Measurements from ENCODE around the gene CLCA1.

Gene CLCA1

GRCh38 chr1:86461482-86461881 is 7.2 kb upstream of the CLCA1 start:
- no peak for DNase-seq (ENCODE audit: low read depth, low spot score)
- no peaks in the 10 kb centered on the region for H3K36me3 ChIP-seq (ENCODE audit: insufficient read depth, insufficient read length, low read length)

GRCh38 chr1:86464819-86465218 is 3.9 kb upstream of the CLCA1 start:
- Histone ChIP-seq H3K9me3 (ENCODE audit: insufficient read depth, low read length) (no peaks in the 10 kb centered on the region), H3K4me3 (ENCODE audit: insufficient read length, low read depth) (no peak overlapping the region), H3K27me3 (ENCODE audit: insufficient read depth, insufficient read length) (no peaks in the 10 kb centered on the region), H3K36me3 (ENCODE audit: insufficient read depth, insufficient read length, low read length) (no peaks in the 10 kb centered on the region), H3K4me1 (ENCODE audit: insufficient read depth, insufficient read length) (no peaks in the 10 kb centered on the region), H3K9ac (ENCODE audit: insufficient read length, low read depth) (no peak overlapping the region)
- no peak for TF ChIP-seq SUZ12 (IDR thresholded peaks at IDR 0.05; ENCODE audit: extremely low read depth, insufficient read depth, insufficient read length)
- no peak for TF ChIP-seq ZNF274 (IDR thresholded peaks at IDR 0.05; ENCODE audit: low read depth, low read length)
- no peak for TF ChIP-seq YY1 (IDR thresholded peaks at IDR 0.05; ENCODE audit: insufficient read depth, insufficient read length)
- DNase-seq (ENCODE audit: low read depth, low spot score): no peak

More at GRCh38 chr1:86461482-86461881, 7.2 kb upstream of the CLCA1 start:
- Histone ChIP-seq H3K9me3 (ENCODE audit: insufficient read depth, low read length) (no peaks in the 10 kb centered on the region), H3K4me3 (ENCODE audit: insufficient read length, low read depth) (no peak overlapping the region), H3K9ac (ENCODE audit: insufficient read length, low read depth) (no peak overlapping the region), H3K4me1 (ENCODE audit: insufficient read depth, insufficient read length) (no peaks in the 10 kb centered on the region), H3K27me3 (ENCODE audit: insufficient read depth, insufficient read length) (no peaks in the 10 kb centered on the region)
- no peak for TF ChIP-seq YY1 (IDR thresholded peaks at IDR 0.05; ENCODE audit: insufficient read depth, insufficient read length)
- TF ChIP-seq SUZ12 (IDR thresholded peaks at IDR 0.05; ENCODE audit: extremely low read depth, insufficient read depth, insufficient read length): no peak
- no peak for TF ChIP-seq ZNF274 (IDR thresholded peaks at IDR 0.05; ENCODE audit: low read depth, low read length)

- Histone ChIP-seq H3K9me3 (ENCODE audit: insufficient read depth, low read length) (no peaks in the 10 kb centered on the region), H3K36me3 (ENCODE audit: insufficient read depth, insufficient read length, low read length) (no peaks in the 10 kb centered on the region), H3K4me3 (ENCODE audit: insufficient read length, low read depth) (no peak overlapping the region), H3K4me1 (ENCODE audit: insufficient read depth, insufficient read length) (no peaks in the 10 kb centered on the region), H3K27me3 (ENCODE audit: insufficient read depth, insufficient read length) (no peaks in the 10 kb centered on the region), H3K9ac (ENCODE audit: insufficient read length, low read depth) (no peak overlapping the region)
- no peak for DNase-seq (ENCODE audit: low read depth, low spot score)
- TF ChIP-seq SUZ12 (IDR thresholded peaks at IDR 0.05; ENCODE audit: extremely low read depth, insufficient read depth, insufficient read length) (no peak), ZNF274 (IDR thresholded peaks at IDR 0.05; ENCODE audit: low read depth, low read length) (no peak), YY1 (IDR thresholded peaks at IDR 0.05; ENCODE audit: insufficient read depth, insufficient read length) (no peak)
Observed at GRCh38 chr1:86466109-86466844, 2.5 kb upstream of the CLCA1 start.

GRCh38 chr1:86466986-86467385 is 1.7 kb upstream of the CLCA1 start:
- TF ChIP-seq YY1 (IDR thresholded peaks at IDR 0.05; ENCODE audit: insufficient read depth, insufficient read length): no peak
- no peak for TF ChIP-seq ZNF274 (IDR thresholded peaks at IDR 0.05; ENCODE audit: low read depth, low read length)
- no peak for TF ChIP-seq SUZ12 (IDR thresholded peaks at IDR 0.05; ENCODE audit: extremely low read depth, insufficient read depth, insufficient read length)
- no peak for DNase-seq (ENCODE audit: low read depth, low spot score)

GRCh38 chr1:86470859-86471258 is 2.1 kb downstream of the CLCA1 start:
- H3K9ac ChIP-seq (ENCODE audit: insufficient read length, low read depth): no peak overlapping the region
- DNase-seq (ENCODE audit: low read depth, low spot score): no peak
- H3K4me1 ChIP-seq (ENCODE audit: insufficient read depth, insufficient read length): no peaks in the 10 kb centered on the region
- H3K27me3 ChIP-seq (ENCODE audit: insufficient read depth, insufficient read length): no peaks in the 10 kb centered on the region
- no peaks in the 10 kb centered on the region for H3K9me3 ChIP-seq (ENCODE audit: insufficient read depth, low read length)
- H3K36me3 ChIP-seq (ENCODE audit: insufficient read depth, insufficient read length, low read length): no peaks in the 10 kb centered on the region
- H3K4me3 ChIP-seq (ENCODE audit: insufficient read length, low read depth): no peak overlapping the region
- no peak for TF ChIP-seq YY1 (IDR thresholded peaks at IDR 0.05; ENCODE audit: insufficient read depth, insufficient read length)
- TF ChIP-seq ZNF274 (IDR thresholded peaks at IDR 0.05; ENCODE audit: low read depth, low read length): no peak
- TF ChIP-seq SUZ12 (IDR thresholded peaks at IDR 0.05; ENCODE audit: extremely low read depth, insufficient read depth, insufficient read length): no peak

More at GRCh38 chr1:86466986-86467385, 1.7 kb upstream of the CLCA1 start:
- no peaks in the 10 kb centered on the region for H3K4me1 ChIP-seq (ENCODE audit: insufficient read depth, insufficient read length)
- no peaks in the 10 kb centered on the region for H3K9me3 ChIP-seq (ENCODE audit: insufficient read depth, low read length)
- H3K9ac ChIP-seq (ENCODE audit: insufficient read length, low read depth): no peak overlapping the region
- H3K36me3 ChIP-seq (ENCODE audit: insufficient read depth, insufficient read length, low read length): no peaks in the 10 kb centered on the region
- H3K27me3 ChIP-seq (ENCODE audit: insufficient read depth, insufficient read length): no peaks in the 10 kb centered on the region
- H3K4me3 ChIP-seq (ENCODE audit: insufficient read length, low read depth): no peak overlapping the region

- no peak for TF ChIP-seq YY1 (IDR thresholded peaks at IDR 0.05; ENCODE audit: insufficient read depth, insufficient read length)
- TF ChIP-seq SUZ12 (IDR thresholded peaks at IDR 0.05; ENCODE audit: extremely low read depth, insufficient read depth, insufficient read length): no peak
- no peak for TF ChIP-seq ZNF274 (IDR thresholded peaks at IDR 0.05; ENCODE audit: low read depth, low read length)
- H3K9ac ChIP-seq (ENCODE audit: insufficient read length, low read depth): no peak overlapping the region
Observed at GRCh38 chr1:86471291-86471690, 2.6 kb downstream of the CLCA1 start.

GRCh38 chr1:86472152-86472551 is 3.4 kb downstream of the CLCA1 start:
- Histone ChIP-seq H3K4me3 (ENCODE audit: insufficient read length, low read depth) (no peak overlapping the region), H3K9ac (ENCODE audit: insufficient read length, low read depth) (no peak overlapping the region), H3K36me3 (ENCODE audit: insufficient read depth, insufficient read length, low read length) (no peaks in the 10 kb centered on the region), H3K9me3 (ENCODE audit: insufficient read depth, low read length) (no peaks in the 10 kb centered on the region), H3K4me1 (ENCODE audit: insufficient read depth, insufficient read length) (no peaks in the 10 kb centered on the region), H3K27me3 (ENCODE audit: insufficient read depth, insufficient read length) (no peaks in the 10 kb centered on the region)
- DNase-seq (ENCODE audit: low read depth, low spot score): no peak
- TF ChIP-seq YY1 (IDR thresholded peaks at IDR 0.05; ENCODE audit: insufficient read depth, insufficient read length) (no peak), SUZ12 (IDR thresholded peaks at IDR 0.05; ENCODE audit: extremely low read depth, insufficient read depth, insufficient read length) (no peak), ZNF274 (IDR thresholded peaks at IDR 0.05; ENCODE audit: low read depth, low read length) (no peak)

More at GRCh38 chr1:86471291-86471690, 2.6 kb downstream of the CLCA1 start:
- DNase-seq (ENCODE audit: low read depth, low spot score): no peak
- no peaks in the 10 kb centered on the region for H3K4me1 ChIP-seq (ENCODE audit: insufficient read depth, insufficient read length)
- no peaks in the 10 kb centered on the region for H3K27me3 ChIP-seq (ENCODE audit: insufficient read depth, insufficient read length)
- no peak overlapping the region for H3K4me3 ChIP-seq (ENCODE audit: insufficient read length, low read depth)
- H3K9me3 ChIP-seq (ENCODE audit: insufficient read depth, low read length): no peaks in the 10 kb centered on the region
- no peaks in the 10 kb centered on the region for H3K36me3 ChIP-seq (ENCODE audit: insufficient read depth, insufficient read length, low read length)

All from NT2/D1 (cell line).